GM23338 (cell line): Measurements from ENCODE around the gene OTUD4. TPM values are rescaled to one million over a fixed set of nuclear protein-coding genes. Genes with fewer than 3 reads are reported as not detected.

Experiments
- ATAC-seq: fragments of 200-7000 bp; cut with Tn5 transposase; 3 replicates; pipeline ENCODE4 v1.9.1; 2020
- DNase-seq: peaks from one replicate; pipeline ENCODE4 v3.0.0-alpha.2; 2015; ENCODE audit warnings: low spot score
- H2AFZ ChIP-seq: fragments of 200-600 bp; sonication (generic); 2 replicates; pipeline ENCODE4 v1.8.0; 2016; ENCODE audit warnings: antibody characterized with exemption, mild to moderate bottlenecking, moderate library complexity
- H3F3A ChIP-seq: fragments of 200-600 bp; sonication (generic); replicated peaks from 2 replicates; pipeline ENCODE4 v1.8.0; 2017; ENCODE audit warnings: antibody characterized with exemption, mixed run types, low read depth
- H3K27ac ChIP-seq: fragments of 200-600 bp; sonication (generic); 2 replicates; pipeline ENCODE4 v1.6.1; 2016; ENCODE audit warnings: low read depth
- H3K27me3 ChIP-seq: fragments of 200-600 bp; sonication (generic); 2 replicates; pipeline ENCODE4 v1.8.0; 2016; ENCODE audit warnings: mild to moderate bottlenecking, mixed run types, moderate library complexity; ENCODE audit not compliant: insufficient read depth
- H3K36me3 ChIP-seq: fragments of 200-600 bp; sonication (generic); 2 replicates; pipeline ENCODE4 v1.8.0; 2016; ENCODE audit warnings: mild to moderate bottlenecking; ENCODE audit not compliant: insufficient read depth
- H3K4me1 ChIP-seq: fragments of 200-600 bp; sonication (generic); 2 replicates; pipeline ENCODE4 v1.8.0; 2016; ENCODE audit warnings: mild to moderate bottlenecking, moderate library complexity; ENCODE audit not compliant: insufficient read depth
- H3K4me2 ChIP-seq: fragments of 200-600 bp; sonication (generic); 2 replicates; pipeline ENCODE4 v1.7.1; 2017; ENCODE audit warnings: mixed run types
- H3K4me3 ChIP-seq: fragments of 200-600 bp; sonication (generic); 2 replicates; pipeline ENCODE4 v1.6.1; 2016; ENCODE audit warnings: mixed run types
- H3K79me2 ChIP-seq: fragments of 200-600 bp; sonication (generic); replicated peaks from 2 replicates; pipeline ENCODE4 v1.8.0; 2017; ENCODE audit warnings: mild to moderate bottlenecking; ENCODE audit not compliant: insufficient read depth
- H3K9me2 ChIP-seq: fragments of 200-600 bp; sonication (generic); 2 replicates; pipeline ENCODE4 v1.8.0; 2017; ENCODE audit not compliant: insufficient read depth
- H4K20me1 ChIP-seq: fragments of 200-600 bp; sonication (generic); replicated peaks from 2 replicates; pipeline ENCODE4 v1.8.0; 2017; ENCODE audit warnings: mild to moderate bottlenecking; ENCODE audit not compliant: insufficient read depth
- H3K27ac Mint-ChIP-seq: 2 replicates; pipeline ENCODE4 v1.8.0; 2020; ENCODE audit warnings: inconsistent platforms, mild to moderate bottlenecking, moderate library complexity, mixed read lengths
- H3K27me3 Mint-ChIP-seq: 3 replicates; pipeline ENCODE4 v1.8.0; 2022; ENCODE audit warnings: low read depth, mild to moderate bottlenecking, moderate library complexity, mixed read lengths, inconsistent platforms; ENCODE audit not compliant: insufficient read depth, poor library complexity
- H3K36me3 Mint-ChIP-seq: 3 replicates; pipeline ENCODE4 v1.8.0; 2021; ENCODE audit warnings: low read depth, mild to moderate bottlenecking, inconsistent platforms, moderate library complexity, mixed read lengths
- H3K4me1 Mint-ChIP-seq: 3 replicates; pipeline ENCODE4 v1.8.0; 2020; ENCODE audit warnings: mild to moderate bottlenecking, inconsistent platforms, mixed read lengths
- H3K4me3 Mint-ChIP-seq: 3 replicates; pipeline ENCODE4 v1.8.0; 2021; ENCODE audit warnings: moderate library complexity, mild to moderate bottlenecking, inconsistent platforms, mixed read lengths
- H3K9me3 Mint-ChIP-seq: 3 replicates; pipeline ENCODE4 v1.8.0; 2020; ENCODE audit warnings: moderate library complexity, mild to moderate bottlenecking, inconsistent platforms, mixed read lengths
- CREB1 ChIP-seq: fragments of 250-450 bp; sonication (Bioruptor Pico); IDR thresholded peaks from 2 replicates; pipeline ENCODE4 v1.5.0; 2020; ENCODE audit warnings: low read depth, mild to moderate bottlenecking, moderate library complexity
- CTCF ChIP-seq, 2 experiments: fragments of 200-600 bp in 1 of 2; sonication (generic) in 1 of 2; conservative IDR thresholded peaks; 2 replicates each; pipeline versions ENCODE4 v1.5.1 to v1.6.1; 2016 to 2017; ENCODE audit warnings: antibody characterized with exemption in 2 of 2, low read depth in 2 of 2, mild to moderate bottlenecking in 2 of 2, moderate library complexity in 1 of 2
- EZH2 ChIP-seq: fragments of 200-600 bp; sonication (generic); IDR thresholded peaks from one replicate; pipeline ENCODE4 v1.8.0; 2017; ENCODE audit warnings: antibody characterized with exemption, mild to moderate bottlenecking, low read depth; ENCODE audit not compliant: unreplicated experiment
- EZH2phosphoT487 ChIP-seq: fragments of 200-600 bp; sonication (generic); IDR thresholded peaks from one replicate; pipeline ENCODE4 v1.8.1; 2018; ENCODE audit warnings: antibody characterized with exemption; ENCODE audit not compliant: unreplicated experiment
- JUNB ChIP-seq: IDR thresholded peaks from one replicate; pipeline ENCODE4 v1.6.1; 2016; ENCODE audit warnings: antibody characterized with exemption; ENCODE audit not compliant: unreplicated experiment
- NANOG ChIP-seq: IDR thresholded peaks from 2 replicates; pipeline ENCODE4 v1.6.1; 2016; ENCODE audit warnings: antibody characterized with exemption, borderline replicate concordance
- POLR2AphosphoS5 ChIP-seq: IDR thresholded peaks from 2 replicates; pipeline ENCODE4 v1.6.1; 2016; ENCODE audit warnings: antibody characterized with exemption, low read depth
- REST ChIP-seq: IDR thresholded peaks from one replicate; pipeline ENCODE4 v1.6.1; 2018; ENCODE audit warnings: antibody characterized with exemption; ENCODE audit not compliant: unreplicated experiment
- STAT1 ChIP-seq: IDR thresholded peaks from one replicate; pipeline ENCODE4 v1.6.1; 2016; ENCODE audit warnings: antibody characterized with exemption; ENCODE audit not compliant: unreplicated experiment
- ZNF114 ChIP-seq: fragments of 250-450 bp; sonication (Bioruptor Pico); IDR thresholded peaks from 2 replicates; pipeline ENCODE4 v1.5.0; 2020; ENCODE audit warnings: mild to moderate bottlenecking, moderate library complexity
- ZNF331 ChIP-seq: fragments of 250-450 bp; sonication (Bioruptor Pico); IDR thresholded peaks from 2 replicates; pipeline ENCODE4 v1.5.0; 2020; ENCODE audit warnings: low read depth, mild to moderate bottlenecking, moderate library complexity
- polyA plus RNA-seq: library from polyadenylated mRNA; unstranded; fragments of >200 nt; fragmentation: Nextera tagmentation; extraction: Ambion mirVana; gene quantifications from 2 replicates; pipeline ENCODE4 v1.2.1, GENCODE V29; 2016
- total RNA-seq: library from RNA; depleted of rRNA; stranded (reverse); fragments of >200 nt; shearing (Covaris generic); gene quantifications from 2 replicates; pipeline ENCODE4 v1.2.3, GENCODE V29; 2014

The OTUD4 gene
- total and polyA plus RNA-seq, 2 experiments from 2014 or later, result 17.9 to 53.2 TPM

- H3K27ac Mint-ChIP-seq, result no peak overlapping the region
- no peak for ATAC-seq
These were observed 50.3 kb downstream of the OTUD4 start for GRCh38 chr4:145130130-145130529.

More at GRCh38 chr4:145130130-145130529, 50.3 kb downstream of the OTUD4 start:
- no peaks in the 10 kb centered on the region for H3K9me3 Mint-ChIP-seq
- H3K4me3 Mint-ChIP-seq, result no peak overlapping the region
- Histone ChIP-seq H3K4me1 (no peaks in the 10 kb centered on the region), H3K79me2 (no peaks in the 10 kb centered on the region), H3K4me2 (no peak overlapping the region), H4K20me1 (no peaks in the 10 kb centered on the region), H3K27me3 (no peaks in the 10 kb centered on the region), H3K27ac (0 out of 2 replicates have a peak overlapping the region, but pooled peaks have one; percentile 46), H3F3A (no peaks in the 10 kb centered on the region), H3K4me3 (no peak overlapping the region), H3K9me2 (no peaks in the 10 kb centered on the region), H2AFZ (no peak overlapping the region), H3K36me3 (peaks cover 28% of the 10 kb centered on the region)
- H3K27me3 Mint-ChIP-seq, result no peaks in the 10 kb centered on the region
- DNase-seq, result no peak
- TF ChIP-seq CREB1 (CRISPR knock-in tag) (no peak), JUNB (no peak), NANOG (no peak), CTCF (conservative IDR thresholded peaks at IDR 0.05; ENCODE audit: low read depth in 2 of 2) (no peak), STAT1 (no peak), ZNF331 (no peak), EZH2 (no peak), REST (no peak), ZNF114 (CRISPR knock-in tag) (no peak), EZH2phosphoT487 (no peak), POLR2AphosphoS5 (no peak)
- H3K36me3 Mint-ChIP-seq, result peaks cover 39% of the 10 kb centered on the region
- H3K4me1 Mint-ChIP-seq, result peaks cover 4% of the 10 kb centered on the region; the same call in 2 of the 3 replicates
